HepG2 (cell line): ENCODE results near the gene MIA2. TPM values are rescaled to one million over a fixed set of nuclear protein-coding genes. Genes with fewer than 3 reads are reported as not detected.

Experiments
- ARNT ChIP-seq: fragments of 450-650 bp; IDR thresholded peaks from 2 replicates; pipeline ENCODE4 v1.6.1; 2017
- ATF3 ChIP-seq: sonication (generic); formaldehyde crosslinking; IDR thresholded peaks from 2 replicates; pipeline ENCODE4 v1.4.0; 2020; ENCODE audit warnings: missing genetic modification reagents
- BRF2 ChIP-seq: sonication (generic); formaldehyde crosslinking; IDR thresholded peaks from 2 replicates; pipeline ENCODE4 v1.8.1; 2022; ENCODE audit warnings: mild to moderate bottlenecking, missing genetic modification reagents
- ELF3 ChIP-seq: IDR thresholded peaks from 2 replicates; pipeline ENCODE4 v1.6.1; 2016; ENCODE audit warnings: missing genetic modification reagents, missing compliant biosample characterization
- ETV5 ChIP-seq: IDR thresholded peaks from 2 replicates; pipeline ENCODE4 v1.6.1; 2018; ENCODE audit warnings: missing biosample characterization, missing genetic modification reagents, inconsistent platforms, borderline replicate concordance
- IRX3 ChIP-seq: sonication (generic); formaldehyde crosslinking; IDR thresholded peaks from 2 replicates; pipeline ENCODE4 v1.8.1; 2023; ENCODE audit warnings: mild to moderate bottlenecking, low read depth, missing genetic modification reagents, borderline replicate concordance
- KAT8 ChIP-seq: IDR thresholded peaks from 2 replicates; pipeline ENCODE4 v1.6.1; 2016; ENCODE audit warnings: missing genetic modification reagents, missing compliant biosample characterization
- PCBP1 ChIP-seq: fragments of 200-400 bp; formaldehyde crosslinking; IDR thresholded peaks from 2 replicates; pipeline ENCODE4 v1.6.1; 2017; ENCODE audit warnings: mild to moderate bottlenecking, low read depth, low read length, borderline replicate concordance
- ZFAT ChIP-seq: sonication (generic); formaldehyde crosslinking; conservative IDR thresholded peaks from 2 replicates; pipeline ENCODE4 v1.8.1; 2023; ENCODE audit warnings: missing genetic modification reagents, inconsistent platforms
- ZNF263 ChIP-seq: sonication (generic); formaldehyde crosslinking; IDR thresholded peaks from 2 replicates; pipeline ENCODE4 v1.4.0; 2020; ENCODE audit warnings: missing genetic modification reagents
- ZNF281 ChIP-seq: sonication (generic); formaldehyde crosslinking; IDR thresholded peaks from 2 replicates; pipeline ENCODE4 v1.4.0; 2020; ENCODE audit warnings: missing genetic modification reagents, borderline replicate concordance
- ZNF329 ChIP-seq: sonication (generic); formaldehyde crosslinking; IDR thresholded peaks from 2 replicates; pipeline ENCODE4 v1.9.0; 2021; ENCODE audit warnings: low read depth, mild to moderate bottlenecking, missing genetic modification reagents
- ZNF543 ChIP-seq: sonication (generic); formaldehyde crosslinking; IDR thresholded peaks from 2 replicates; pipeline ENCODE4 v1.4.0; 2020; ENCODE audit warnings: mild to moderate bottlenecking, missing genetic modification reagents
- ZNF558 ChIP-seq: sonication (generic); formaldehyde crosslinking; IDR thresholded peaks from 2 replicates; pipeline ENCODE4 v1.9.0; 2022; ENCODE audit warnings: mild to moderate bottlenecking, missing genetic modification reagents, borderline replicate concordance
- ZNF83 ChIP-seq: sonication (generic); formaldehyde crosslinking; IDR thresholded peaks from 2 replicates; pipeline ENCODE4 v1.4.0; 2020; ENCODE audit warnings: missing genetic modification reagents, mild to moderate bottlenecking, borderline replicate concordance
- polyA plus RNA-seq, 8 experiments: library from polyadenylated mRNA; depleted of rRNA in 3 of 8; stranded (reverse) in 7 of 8; unstranded in 1 of 8; fragments of >200 nt; fragmentation: Illumina TruSeq in 4 of 8; extraction: Trizol in 4 of 8; gene quantifications; 2 replicates each; pipeline versions ENCODE4 v1.2.1 to v1.2.3, GENCODE V29; 2011 to 2016; ENCODE audit warnings: low read depth in 4 of 8, missing spikeins in 1 of 8, mixed read lengths in 1 of 8; ENCODE audit not compliant: insufficient read depth in 1 of 8
- total RNA-seq, 5 experiments: library from RNA; depleted of rRNA; stranded (reverse); fragments of >200 nt; fragmentation: Illumina TruSeq; extraction: Trizol; gene quantifications; 2 replicates each; pipeline ENCODE4 v1.2.3, GENCODE V29; 2016; ENCODE audit warnings: low read depth in 1 of 5
- TF ChIP-seq, protein P1 (sequence below): sonication (generic); formaldehyde crosslinking; IDR thresholded peaks from 2 replicates; pipeline ENCODE4 v1.9.0; 2021; ENCODE audit warnings: missing genetic modification reagents, mild to moderate bottlenecking, borderline replicate concordance
- TF ChIP-seq, protein P2 (sequence below): sonication (generic); formaldehyde crosslinking; IDR thresholded peaks from 2 replicates; pipeline ENCODE4 v1.5.0; 2020; ENCODE audit warnings: missing genetic modification reagents

Gene MIA2
- total and polyA plus RNA-seq, 2 of the 13 experiments (the other 11 are each of a cell fraction or from before 2014, with no cell fraction given), result 134 to 158 TPM

DNA sequence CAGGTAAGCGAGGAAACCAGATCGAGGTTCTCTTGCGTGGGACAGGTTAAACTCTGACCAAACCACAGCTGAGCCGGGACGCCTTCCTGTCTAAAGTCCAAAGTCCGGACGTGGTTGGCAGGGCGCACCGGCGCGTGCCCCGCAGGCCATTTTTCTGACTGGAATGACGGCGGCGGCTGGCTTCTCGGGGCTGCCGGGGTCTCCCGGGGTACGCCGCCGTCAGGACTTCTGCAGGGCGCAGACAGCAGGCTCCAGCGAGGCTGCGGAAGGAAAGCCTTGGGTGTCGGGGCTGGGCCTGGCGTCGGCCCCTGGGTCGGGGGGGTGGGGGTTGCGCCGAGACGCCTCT, 32.8 kb downstream of the MIA2 start (continued):
- TF ChIP-seq, protein P1, sequence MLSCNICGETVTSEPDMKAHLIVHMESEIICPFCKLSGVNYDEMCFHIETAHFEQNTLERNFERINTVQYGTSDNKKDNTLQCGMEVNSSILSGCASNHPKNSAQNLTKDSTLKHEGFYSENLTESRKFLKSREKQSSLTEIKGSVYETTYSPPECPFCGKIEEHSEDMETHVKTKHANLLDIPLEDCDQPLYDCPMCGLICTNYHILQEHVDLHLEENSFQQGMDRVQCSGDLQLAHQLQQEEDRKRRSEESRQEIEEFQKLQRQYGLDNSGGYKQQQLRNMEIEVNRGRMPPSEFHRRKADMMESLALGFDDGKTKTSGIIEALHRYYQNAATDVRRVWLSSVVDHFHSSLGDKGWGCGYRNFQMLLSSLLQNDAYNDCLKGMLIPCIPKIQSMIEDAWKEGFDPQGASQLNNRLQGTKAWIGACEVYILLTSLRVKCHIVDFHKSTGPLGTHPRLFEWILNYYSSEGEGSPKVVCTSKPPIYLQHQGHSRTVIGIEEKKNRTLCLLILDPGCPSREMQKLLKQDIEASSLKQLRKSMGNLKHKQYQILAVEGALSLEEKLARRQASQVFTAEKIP (CRISPR knock-in tag), result no peak
- TF ChIP-seq ARNT, result no peak
- peak; percentile 96 for TF ChIP-seq ETV5 (CRISPR knock-in tag)
- no peak for TF ChIP-seq PCBP1
- TF ChIP-seq IRX3 (CRISPR knock-in tag), result peak; percentile 95; the same call in 1 of the 2 replicates
- TF ChIP-seq ATF3 (CRISPR knock-in tag), result peak; percentile 85; the same call in 1 of the 2 replicates
- peak; percentile 51; the same call in 1 of the 2 replicates for TF ChIP-seq ZNF543 (CRISPR knock-in tag)
- no peak for TF ChIP-seq ZNF83 (CRISPR knock-in tag)
- peak; percentile 68; the same call in 1 of the 2 replicates for TF ChIP-seq ZNF329 (CRISPR knock-in tag)
- TF ChIP-seq KAT8, result peak; percentile 91
- TF ChIP-seq ELF3, result peak; percentile 79
- peak; percentile 65; the same call in 1 of the 2 replicates for TF ChIP-seq ZNF263
- 0 out of 2 replicates have a peak, but pooled peaks have one; percentile 96 for TF ChIP-seq ZNF558 (CRISPR knock-in tag)
- TF ChIP-seq ZFAT (CRISPR knock-in tag), result peak; percentile 92
- TF ChIP-seq ZNF281 (CRISPR knock-in tag), result peak; percentile 61; the same call in 1 of the 2 replicates
- TF ChIP-seq BRF2 (CRISPR knock-in tag), result no peak; the same call in none of the 2 replicates
- TF ChIP-seq, protein P2, sequence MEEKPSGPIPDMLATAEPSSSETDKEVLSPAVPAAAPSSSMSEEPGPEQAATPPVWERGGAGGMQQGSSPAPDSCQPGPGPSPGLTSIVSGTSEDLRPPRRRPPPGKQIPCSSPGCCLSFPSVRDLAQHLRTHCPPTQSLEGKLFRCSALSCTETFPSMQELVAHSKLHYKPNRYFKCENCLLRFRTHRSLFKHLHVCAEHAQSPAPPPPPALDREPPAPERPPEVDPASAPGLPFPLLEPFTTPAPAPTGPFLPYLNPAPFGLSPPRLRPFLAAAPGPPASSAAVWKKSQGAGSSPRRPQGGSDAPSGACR (CRISPR knock-in tag), result peak; percentile 99
